GM18907 (cell line): Measurements from ENCODE around the gene HOXA6.

Experiments used
- ATAC-seq: cut with Tn5 transposase; IDR thresholded peaks from one replicate; pipeline ENCODE4 v1.9.1; 2021; ENCODE audit warnings: mild to moderate bottlenecking, moderate library complexity; ENCODE audit not compliant: unreplicated experiment

The HOXA6 gene

GRCh38 chr7:27147199-27148030 is at the start of gene HOXA6:
Gene HOXA6 (minus strand): TSS chr7:27147774. CDS start chr7:27147749, 25 bp downstream.
- no peak for ATAC-seq

- ATAC-seq, result no peak
Observed at GRCh38 chr7:27196287-27196767, 48.8 kb upstream of the HOXA6 start.

- no peak for ATAC-seq
Observed at GRCh38 chr7:27194686-27195379, 47.3 kb upstream of the HOXA6 start.

- no peak for ATAC-seq
Observed at GRCh38 chr7:27194002-27194352, 46.4 kb upstream of the HOXA6 start.

GRCh38 chr7:27193335-27194001 is 45.9 kb upstream of the HOXA6 start:
- ATAC-seq, result no peak

GRCh38 chr7:27192546-27193334 is 45.2 kb upstream of the HOXA6 start:
- no peak for ATAC-seq

GRCh38 chr7:27191833-27192545 is 44.4 kb upstream of the HOXA6 start:
- ATAC-seq, result no peak

GRCh38 chr7:27191161-27191731 is 43.7 kb upstream of the HOXA6 start:
- no peak for ATAC-seq

- no peak for ATAC-seq
Observed at GRCh38 chr7:27189997-27190748, 42.6 kb upstream of the HOXA6 start.

GRCh38 chr7:27189295-27189996 is 41.9 kb upstream of the HOXA6 start:
- ATAC-seq, result no peak

- ATAC-seq, result no peak
Observed at GRCh38 chr7:27188386-27189294, 41.1 kb upstream of the HOXA6 start.

- ATAC-seq, result no peak
Observed at GRCh38 chr7:27187475-27188385, 40.2 kb upstream of the HOXA6 start.

GRCh38 chr7:27186668-27187474 is 39.3 kb upstream of the HOXA6 start:
- no peak for ATAC-seq

GRCh38 chr7:27185854-27186667 is 38.5 kb upstream of the HOXA6 start:
- no peak for ATAC-seq
